Uterus (tissue), 2 donors: Measurements from ENCODE around the gene TNFSF12.

Source experiments
- CTCF ChIP-seq, 4 experiments: fragments of 200-600 bp in 2 of 4; fragments of 450-650 bp in 2 of 4; sonication (generic) in 2 of 4; IDR thresholded peaks; one replicate each; pipeline ENCODE4 v1.5.1; 2016 to 2019; ENCODE audit warnings: antibody characterized with exemption in 4 of 4, mild to moderate bottlenecking in 2 of 4, moderate library complexity in 1 of 4
- POLR2A ChIP-seq, 2 donors: fragments of 450-650 bp; IDR thresholded peaks; one replicate each; pipeline ENCODE4 v1.6.1; 2016; ENCODE audit warnings: antibody characterized with exemption in 2 of 2, mild to moderate bottlenecking in 1 of 2, moderate library complexity in 1 of 2

- TF ChIP-seq CTCF (IDR thresholded peaks at IDR 0.05), result no peak
- TF ChIP-seq POLR2A (IDR thresholded peaks at IDR 0.05), result peak; percentile 69 to 76
These were observed 9.1 kb downstream of the TNFSF12 start for GRCh38 chr17:7557775-7558543.
